Vagina (tissue), 2 donors: ENCODE measurements around the gene SORCS1. TPM values are rescaled to one million over a fixed set of nuclear protein-coding genes. Genes with fewer than 3 reads are reported as not detected.

Experiments
- DNase-seq, 2 donors: peaks; one replicate each; pipeline ENCODE4 v3.0.0-alpha.2; 2017; ENCODE audit errors: extremely low spot score in 2 of 2
- H3K27ac ChIP-seq: fragments of 200-600 bp; sonication (generic); one replicate; pipeline ENCODE4 v1.5.1; 2019
- H3K27me3 ChIP-seq: fragments of 200-600 bp; sonication (generic); one replicate; pipeline ENCODE4 v1.5.1; 2019
- H3K36me3 ChIP-seq, 2 donors: fragments of 200-600 bp; sonication (generic); one replicate each; pipeline ENCODE4 v1.5.1; 2017 to 2019
- H3K4me1 ChIP-seq: fragments of 200-600 bp; sonication (generic); one replicate; pipeline ENCODE4 v1.5.1; 2019
- H3K4me3 ChIP-seq, 2 donors: fragments of 200-600 bp; sonication (generic); 1 replicate in 1 of 2; 2 replicates in 1 of 2; pipeline ENCODE4 v1.5.1; 2016 to 2019
- H3K9me3 ChIP-seq: fragments of 200-600 bp; sonication (generic); one replicate; pipeline ENCODE4 v1.5.1; 2019
- POLR2A ChIP-seq, 2 donors: fragments of 450-650 bp; IDR thresholded peaks; one replicate each; pipeline ENCODE4 v1.6.1; 2017; ENCODE audit warnings: antibody characterized with exemption in 2 of 2, mild to moderate bottlenecking in 2 of 2, moderate library complexity in 2 of 2
- POLR2AphosphoS5 ChIP-seq, 2 donors: sonication (generic); formaldehyde crosslinking; IDR thresholded peaks; one replicate each; pipeline ENCODE4 v1.9.0; 2017; ENCODE audit warnings: antibody characterized with exemption in 2 of 2, mild to moderate bottlenecking in 2 of 2, low read depth in 1 of 2; ENCODE audit not compliant: insufficient read depth in 1 of 2
- intact Hi-C: fragments of 100-400 bp; cut with DNase I; formaldehyde crosslinking; loops from one replicate; pipeline ENCODE4 v1.15.1; 2023
- total RNA-seq: library from RNA; depleted of rRNA; stranded (reverse); fragments of >200 nt; gene quantifications from one replicate; pipeline ENCODE4 v1.2.3, GENCODE V29; 2016
- TF ChIP-seq, protein P1 (sequence below), 3 experiments: fragments of 450-650 bp in 2 of 3; fragments of 200-600 bp in 1 of 3; sonication (generic) in 1 of 3; IDR thresholded peaks; one replicate each; pipeline ENCODE4 v1.5.1; 2017 to 2019; ENCODE audit warnings: antibody characterized with exemption in 3 of 3, mild to moderate bottlenecking in 2 of 3, moderate library complexity in 2 of 3

The SORCS1 gene
- total RNA-seq, 1 donor from 2014 or later: 5.9 TPM

DNA sequence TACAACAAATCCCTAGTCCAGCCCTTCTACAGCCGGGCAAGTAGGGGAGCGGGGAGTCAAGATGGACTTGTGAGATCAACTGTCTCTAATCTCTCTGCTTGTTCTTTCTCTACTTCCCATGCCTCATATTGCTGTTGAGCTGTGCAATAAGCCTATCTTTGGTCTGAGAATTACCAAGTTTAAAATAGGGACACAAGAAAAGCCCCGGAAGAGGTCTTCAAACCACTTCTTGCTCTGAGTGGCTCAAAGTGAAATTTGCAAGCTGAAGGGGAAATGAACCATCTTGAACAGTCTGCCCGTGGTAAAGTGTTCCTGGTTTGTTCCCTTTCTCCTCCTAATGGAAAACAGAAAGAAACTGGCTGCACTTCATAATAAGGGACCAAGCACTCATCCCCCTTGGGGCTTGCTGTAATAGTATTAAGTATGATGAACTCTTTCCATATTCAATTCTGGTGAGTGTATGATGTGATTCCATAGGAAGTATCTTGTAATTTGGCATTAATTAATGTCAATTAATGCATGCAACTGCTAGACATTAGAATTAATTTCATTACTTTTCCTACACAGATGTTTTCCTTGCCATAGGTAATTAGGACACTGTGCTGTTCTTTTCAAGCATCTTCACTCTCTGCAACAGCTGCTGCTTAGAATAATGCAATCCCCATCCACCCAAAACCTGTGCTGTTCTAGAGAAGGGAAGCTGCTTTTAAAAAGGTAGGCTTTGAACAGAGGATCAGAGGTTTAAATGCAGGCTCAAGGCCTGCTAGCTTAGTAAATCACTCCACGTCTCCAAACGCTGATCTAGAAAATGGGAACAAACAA, 449.6 kb downstream of the SORCS1 start:
- no peak for DNase-seq
- H3K27ac ChIP-seq: no peak overlapping the region
- no peak overlapping the region for H3K4me3 ChIP-seq
- H3K27me3 ChIP-seq: no peaks in the 10 kb centered on the region
- H3K9me3 ChIP-seq: no peaks in the 10 kb centered on the region
- no peaks in the 10 kb centered on the region for H3K36me3 ChIP-seq
- H3K4me1 ChIP-seq: no peaks in the 10 kb centered on the region
- intact Hi-C loops: no loop called here
- TF ChIP-seq POLR2AphosphoS5 (IDR thresholded peaks at IDR 0.05; ENCODE audit: insufficient read depth in 1 of 2, low read depth in 1 of 2) (no peak), POLR2A (IDR thresholded peaks at IDR 0.05) (no peak)
- TF ChIP-seq, protein P1, sequence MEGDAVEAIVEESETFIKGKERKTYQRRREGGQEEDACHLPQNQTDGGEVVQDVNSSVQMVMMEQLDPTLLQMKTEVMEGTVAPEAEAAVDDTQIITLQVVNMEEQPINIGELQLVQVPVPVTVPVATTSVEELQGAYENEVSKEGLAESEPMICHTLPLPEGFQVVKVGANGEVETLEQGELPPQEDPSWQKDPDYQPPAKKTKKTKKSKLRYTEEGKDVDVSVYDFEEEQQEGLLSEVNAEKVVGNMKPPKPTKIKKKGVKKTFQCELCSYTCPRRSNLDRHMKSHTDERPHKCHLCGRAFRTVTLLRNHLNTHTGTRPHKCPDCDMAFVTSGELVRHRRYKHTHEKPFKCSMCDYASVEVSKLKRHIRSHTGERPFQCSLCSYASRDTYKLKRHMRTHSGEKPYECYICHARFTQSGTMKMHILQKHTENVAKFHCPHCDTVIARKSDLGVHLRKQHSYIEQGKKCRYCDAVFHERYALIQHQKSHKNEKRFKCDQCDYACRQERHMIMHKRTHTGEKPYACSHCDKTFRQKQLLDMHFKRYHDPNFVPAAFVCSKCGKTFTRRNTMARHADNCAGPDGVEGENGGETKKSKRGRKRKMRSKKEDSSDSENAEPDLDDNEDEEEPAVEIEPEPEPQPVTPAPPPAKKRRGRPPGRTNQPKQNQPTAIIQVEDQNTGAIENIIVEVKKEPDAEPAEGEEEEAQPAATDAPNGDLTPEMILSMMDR (IDR thresholded peaks at IDR 0.05): no peak

DNA sequence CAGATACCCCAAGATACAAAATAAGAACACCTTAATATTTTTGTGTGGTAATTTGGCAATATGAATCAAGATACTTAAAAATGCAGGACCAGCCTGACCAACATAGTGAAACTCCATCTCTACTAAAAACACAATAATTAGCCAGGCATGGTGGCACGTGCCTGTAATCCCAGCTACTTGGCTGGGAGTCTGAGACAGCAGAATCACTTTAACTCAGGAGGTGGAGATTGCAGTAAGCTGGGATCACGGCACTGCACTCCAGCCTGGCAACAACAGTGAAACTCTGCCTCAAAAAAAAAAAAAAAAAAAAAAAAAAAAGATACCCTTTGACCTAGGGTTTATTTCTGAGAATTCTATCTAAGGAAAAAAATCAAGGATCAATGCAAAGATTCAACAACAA, 450.7 kb downstream of the SORCS1 start:
- H3K36me3 ChIP-seq: no peaks in the 10 kb centered on the region
- no peaks in the 10 kb centered on the region for H3K4me1 ChIP-seq
- H3K27me3 ChIP-seq: no peaks in the 10 kb centered on the region
- H3K27ac ChIP-seq: no peak overlapping the region
- no peak for DNase-seq
- no peaks in the 10 kb centered on the region for H3K9me3 ChIP-seq
- TF ChIP-seq POLR2AphosphoS5 (IDR thresholded peaks at IDR 0.05; ENCODE audit: insufficient read depth in 1 of 2, low read depth in 1 of 2): no peak
- TF ChIP-seq, protein P1 (IDR thresholded peaks at IDR 0.05): no peak
- H3K4me3 ChIP-seq: no peak overlapping the region
- intact Hi-C loops: no loop called here

DNA sequence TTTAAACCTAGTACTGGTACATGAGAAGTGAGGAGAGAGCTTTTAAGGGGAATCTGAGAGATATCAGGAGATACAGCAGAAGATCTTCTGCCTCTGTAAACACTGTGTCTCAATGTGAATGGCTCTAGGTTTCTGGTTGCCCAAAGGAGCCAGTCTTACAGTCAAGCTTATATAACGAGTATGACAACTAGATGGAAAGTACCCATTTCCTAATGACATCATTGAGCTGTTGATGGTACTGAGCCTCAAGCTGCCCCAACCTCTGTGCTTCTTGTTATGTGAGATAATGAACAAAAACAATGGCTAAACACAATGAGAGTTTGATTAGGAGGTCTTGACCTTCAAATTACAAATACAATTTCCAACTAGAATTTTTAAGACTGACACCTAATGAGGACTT, 451.5 kb downstream of the SORCS1 start:
- H3K4me1 ChIP-seq: no peaks in the 10 kb centered on the region
- TF ChIP-seq POLR2AphosphoS5 (IDR thresholded peaks at IDR 0.05; ENCODE audit: insufficient read depth in 1 of 2, low read depth in 1 of 2) (no peak), POLR2A (IDR thresholded peaks at IDR 0.05) (no peak)
- TF ChIP-seq, protein P1 (IDR thresholded peaks at IDR 0.05): no peak
- H3K36me3 ChIP-seq: no peaks in the 10 kb centered on the region
- intact Hi-C loops: no loop called here
- DNase-seq: no peak
- H3K9me3 ChIP-seq: no peaks in the 10 kb centered on the region
- H3K27me3 ChIP-seq: no peaks in the 10 kb centered on the region
- no peak overlapping the region for H3K4me3 ChIP-seq
- no peak overlapping the region for H3K27ac ChIP-seq

DNA sequence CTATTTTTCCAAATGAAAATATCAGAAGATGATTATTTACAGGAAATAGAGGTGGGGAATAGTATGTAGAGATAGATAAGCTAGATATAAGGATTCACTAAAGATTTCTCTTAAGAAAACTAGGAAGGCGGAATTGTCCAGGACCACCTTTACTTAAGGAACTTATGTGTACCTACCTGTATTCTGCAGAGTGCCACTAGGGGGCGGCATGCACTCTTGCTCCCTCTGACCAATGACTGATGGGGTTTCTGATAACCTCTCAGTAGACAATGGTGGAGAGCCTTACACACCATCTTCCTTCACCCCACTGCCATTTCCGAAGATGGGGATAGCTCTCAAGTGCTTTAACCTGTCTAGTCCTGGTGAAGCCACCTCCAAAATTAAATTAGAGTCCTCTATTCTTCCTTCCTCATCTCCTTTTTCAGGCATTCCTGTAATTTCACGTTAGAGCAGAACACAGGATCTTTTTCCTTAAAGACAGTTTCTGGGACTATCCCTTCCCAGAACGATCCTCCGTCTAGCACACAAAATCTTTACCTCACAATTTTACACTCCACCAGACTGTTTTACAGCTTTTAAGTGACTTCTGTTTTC, 453.1 kb downstream of the SORCS1 start:
- intact Hi-C loops: no loop called here
- no peaks in the 10 kb centered on the region for H3K4me1 ChIP-seq
- DNase-seq: no peak
- no peaks in the 10 kb centered on the region for H3K9me3 ChIP-seq
- no peak overlapping the region for H3K4me3 ChIP-seq
- H3K36me3 ChIP-seq: no peaks in the 10 kb centered on the region
- no peak for TF ChIP-seq POLR2AphosphoS5 (IDR thresholded peaks at IDR 0.05; ENCODE audit: insufficient read depth in 1 of 2, low read depth in 1 of 2)
- TF ChIP-seq, protein P1 (IDR thresholded peaks at IDR 0.05): peak in 2 of 3 experiments; percentile 19
- H3K27me3 ChIP-seq: no peaks in the 10 kb centered on the region
- no peak overlapping the region for H3K27ac ChIP-seq

DNA sequence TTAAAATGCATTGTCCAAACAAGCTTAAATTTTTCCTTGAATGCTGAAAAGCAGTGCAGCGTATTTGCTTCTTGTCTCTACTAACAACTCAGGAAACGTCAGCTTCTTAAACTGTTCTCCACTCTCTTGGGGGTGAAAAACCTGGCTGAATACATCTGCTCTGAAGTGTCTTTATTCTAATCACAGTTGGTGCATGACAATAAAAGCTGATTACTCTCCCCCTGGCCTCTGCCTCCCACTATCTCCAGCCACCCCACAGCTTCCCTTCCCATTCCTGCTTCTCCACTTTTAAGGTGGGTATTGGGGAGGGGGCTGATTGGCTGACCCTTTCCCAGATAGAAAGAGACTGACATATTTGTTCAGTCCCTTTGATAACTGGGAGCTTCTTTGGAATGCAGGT, 456.0 kb downstream of the SORCS1 start:
- Histone ChIP-seq H3K36me3 (no peaks in the 10 kb centered on the region), H3K9me3 (no peaks in the 10 kb centered on the region), H3K27me3 (no peaks in the 10 kb centered on the region), H3K27ac (no peak overlapping the region), H3K4me1 (no peaks in the 10 kb centered on the region), H3K4me3 (no peak overlapping the region)
- TF ChIP-seq POLR2AphosphoS5 (IDR thresholded peaks at IDR 0.05; ENCODE audit: insufficient read depth in 1 of 2, low read depth in 1 of 2): no peak
- TF ChIP-seq, protein P1 (IDR thresholded peaks at IDR 0.05): no peak
- no peak for TF ChIP-seq POLR2A (IDR thresholded peaks at IDR 0.05)
- intact Hi-C loops: no loop called here
- no peak for DNase-seq
